CD4-positive, alpha-beta T cell treated with Interleukin-15 for 4 hours (primary cell): Measurements from ENCODE around the gene MTF1.
"Not testable (repeated sequence)": the region's sequence is repeated elsewhere in the genome, so short reads cannot be mapped to it uniquely, and the experiment has no call there.

Experiments
- DNase-seq: peaks from one replicate; pipeline ENCODE4 v3.0.0-alpha.2; 2020; ENCODE audit warnings: low spot score

MTF1 gene

GRCh38 chr1:37859507-37860345 lies at the start of gene MTF1:
Gene MTF1, minus strand, starts transcription at chr1:37859592. Its CDS starts 1,934 bp downstream, at chr1:37857658.
- peak; percentile 96 for DNase-seq

GRCh38 chr1:37908531-37908930 lies 49.1 kb upstream of the MTF1 start:
- DNase-seq = not testable (repeated sequence)

DNA sequence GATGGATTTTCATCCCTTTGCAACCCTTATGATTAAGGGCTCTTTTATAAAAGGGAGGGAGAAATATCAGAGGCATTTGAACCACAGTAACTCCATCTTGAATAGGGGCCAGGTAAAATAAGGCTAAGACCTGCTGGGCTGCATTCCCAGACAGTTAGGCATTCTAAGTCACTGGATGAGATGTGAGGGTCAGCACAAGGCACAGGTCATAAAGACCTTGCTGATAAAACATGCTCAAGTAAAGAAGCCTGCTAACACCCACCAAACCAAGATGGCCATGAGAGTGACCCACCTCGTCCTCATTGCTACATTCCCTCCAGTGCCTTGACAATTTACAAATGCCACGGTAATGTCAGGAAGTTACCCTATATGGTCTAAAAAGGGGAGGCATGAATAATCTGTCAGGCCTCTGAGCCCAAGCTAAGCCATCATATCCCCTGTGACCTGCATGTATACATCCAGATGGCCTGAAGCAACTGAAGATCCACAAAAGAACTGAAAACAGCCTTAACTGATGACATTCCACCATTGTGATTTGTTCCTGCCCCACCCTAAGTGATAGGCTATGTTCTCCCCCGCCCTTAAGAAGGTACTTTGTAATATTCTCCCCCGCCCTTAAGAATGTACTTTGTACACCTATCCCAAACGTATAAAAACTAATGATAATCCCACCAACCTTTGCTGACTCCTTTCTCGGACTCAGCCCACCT lies 48.2 kb upstream of the MTF1 start:
- DNase-seq = not testable (repeated sequence)

DNA sequence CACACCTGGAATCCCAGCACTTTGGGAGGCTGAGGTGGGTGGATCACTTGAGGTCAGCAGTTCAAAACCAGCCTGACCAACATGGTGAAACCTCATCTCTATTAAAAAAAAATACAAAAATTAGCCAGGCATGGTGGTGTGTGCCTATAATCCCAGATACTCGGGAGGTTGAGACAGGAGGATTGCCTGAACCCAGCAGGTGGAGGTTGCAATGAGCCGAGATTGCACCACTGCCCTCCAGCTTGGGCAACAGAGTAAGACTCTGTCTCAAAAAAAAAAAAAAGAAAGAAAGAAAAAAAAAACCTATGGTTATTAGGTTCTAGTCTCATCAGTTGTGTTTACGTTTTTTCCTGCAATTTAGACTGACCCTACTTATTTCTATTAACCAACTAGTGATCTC lies 47.2 kb upstream of the MTF1 start:
- not testable (repeated sequence) for DNase-seq

GRCh38 chr1:37905727-37906126 lies 46.3 kb upstream of the MTF1 start:
- DNase-seq = no peak

DNA sequence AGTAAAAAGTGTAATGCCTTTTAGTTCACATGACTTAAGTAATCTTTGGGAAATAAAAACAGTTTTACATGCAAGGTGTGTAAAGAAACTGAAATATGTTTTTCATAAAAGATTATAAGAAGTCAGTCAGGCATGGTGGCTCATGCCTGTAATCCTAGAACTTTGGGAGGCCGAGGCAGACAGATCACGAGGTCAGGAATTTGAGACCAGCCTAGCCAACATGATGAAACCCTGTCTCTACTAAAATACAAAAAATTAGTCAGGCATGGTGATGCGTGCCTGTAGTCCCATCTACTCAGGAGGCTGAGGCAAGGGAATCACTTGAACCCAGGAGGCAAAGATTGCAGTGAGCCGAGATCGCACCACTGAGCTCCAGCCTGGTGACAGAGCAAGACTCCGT lies 44.5 kb upstream of the MTF1 start:
- not testable (repeated sequence) for DNase-seq

DNA sequence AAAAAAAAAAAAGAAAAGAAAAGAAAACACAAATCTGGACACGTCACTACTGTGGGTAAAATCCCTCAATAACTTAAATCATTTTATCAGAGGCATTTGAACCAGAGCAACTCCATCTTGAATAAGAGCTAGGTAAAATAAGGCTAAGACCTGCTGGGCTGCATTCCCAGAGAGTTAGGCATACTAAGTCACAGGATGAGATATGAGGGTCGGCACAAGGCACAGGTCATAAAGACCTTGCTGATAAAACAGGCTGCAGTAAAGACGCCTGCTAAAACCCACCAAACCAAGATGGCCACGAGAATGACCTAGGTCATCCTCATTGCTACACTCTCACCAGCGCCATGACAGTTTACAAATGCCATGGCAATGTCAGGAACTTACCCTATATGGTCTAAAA lies 43.6 kb upstream of the MTF1 start:
- DNase-seq = no peak

DNA sequence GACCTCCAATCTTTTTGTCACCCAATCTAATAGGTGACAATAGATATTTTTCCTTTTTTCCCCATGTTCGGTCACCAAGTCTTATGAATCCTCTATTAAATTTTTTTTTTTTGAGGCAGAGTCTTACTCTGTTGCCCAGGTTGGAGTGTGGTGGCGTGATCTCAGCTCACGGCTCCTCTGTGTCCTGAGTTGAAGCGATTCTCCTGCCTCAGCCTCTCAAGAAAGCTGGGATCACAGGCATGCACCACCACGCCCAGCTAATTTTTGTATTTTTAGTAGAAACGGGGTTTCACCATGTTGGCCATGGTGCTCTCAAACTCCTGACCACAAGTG lies 42.5 kb upstream of the MTF1 start:
- no peak for DNase-seq

GRCh38 chr1:37901191-37901892 lies 42.0 kb upstream of the MTF1 start:
- DNase-seq = no peak

DNA sequence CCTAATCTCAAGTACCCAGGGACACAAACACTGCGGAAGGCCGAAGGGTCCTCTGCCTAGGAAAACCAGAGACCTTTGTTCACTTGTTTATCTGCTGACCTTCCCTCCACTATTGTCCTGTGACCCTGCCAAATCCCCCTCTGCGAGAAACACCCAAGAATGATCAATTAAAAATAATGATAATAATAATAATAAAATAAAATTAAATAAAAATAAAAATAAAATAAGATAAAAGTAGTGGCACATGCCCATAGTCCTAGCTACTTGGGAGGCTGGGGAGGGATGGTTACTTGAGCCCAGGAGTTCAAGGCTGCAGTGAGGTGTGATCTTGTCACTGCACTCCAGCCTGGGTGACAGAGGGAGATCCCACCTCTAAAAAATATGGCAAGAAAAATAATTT lies 38.2 kb upstream of the MTF1 start:
- DNase-seq = not testable (repeated sequence)

GRCh38 chr1:37893673-37894072 lies 34.3 kb upstream of the MTF1 start:
- DNase-seq = no peak

- DNase-seq = no peak
Observed at GRCh38 chr1:37892151-37893047, 33.0 kb upstream of the MTF1 start.

- DNase-seq = peak; percentile 40
Observed at GRCh38 chr1:37890378-37891014, 31.1 kb upstream of the MTF1 start.

- DNase-seq = no peak
Observed at GRCh38 chr1:37888022-37888700, 28.8 kb upstream of the MTF1 start.

- DNase-seq = no peak
Observed at GRCh38 chr1:37884145-37884544, 24.8 kb upstream of the MTF1 start.

GRCh38 chr1:37883671-37884070 lies 24.3 kb upstream of the MTF1 start:
- no peak for DNase-seq

GRCh38 chr1:37879865-37880264 lies 20.5 kb upstream of the MTF1 start:
- DNase-seq = no peak

DNA sequence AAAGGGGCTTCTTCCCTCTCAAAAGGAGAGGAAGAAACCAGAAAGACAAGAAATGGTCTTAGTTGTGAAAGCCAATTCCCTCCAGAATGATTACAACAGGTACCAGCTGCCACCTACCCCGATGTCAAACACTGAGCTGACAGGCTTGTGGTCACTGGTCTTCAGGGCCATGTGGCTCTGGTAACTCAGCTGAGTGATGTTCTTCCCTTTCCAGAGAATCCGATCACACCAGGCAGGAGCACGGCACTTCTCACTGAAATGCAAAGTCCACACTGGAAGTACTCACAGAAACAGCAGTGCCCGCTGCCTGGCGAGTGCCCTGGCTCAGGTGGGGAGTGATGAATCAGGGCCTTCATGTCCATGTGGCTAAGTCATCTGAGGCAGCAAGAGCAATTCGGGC lies 18.7 kb upstream of the MTF1 start:
- DNase-seq = no peak

- no peak for DNase-seq
Observed at GRCh38 chr1:37875833-37876232, 16.4 kb upstream of the MTF1 start.

- DNase-seq = no peak
Observed at GRCh38 chr1:37872692-37873091, 13.3 kb upstream of the MTF1 start.

DNA sequence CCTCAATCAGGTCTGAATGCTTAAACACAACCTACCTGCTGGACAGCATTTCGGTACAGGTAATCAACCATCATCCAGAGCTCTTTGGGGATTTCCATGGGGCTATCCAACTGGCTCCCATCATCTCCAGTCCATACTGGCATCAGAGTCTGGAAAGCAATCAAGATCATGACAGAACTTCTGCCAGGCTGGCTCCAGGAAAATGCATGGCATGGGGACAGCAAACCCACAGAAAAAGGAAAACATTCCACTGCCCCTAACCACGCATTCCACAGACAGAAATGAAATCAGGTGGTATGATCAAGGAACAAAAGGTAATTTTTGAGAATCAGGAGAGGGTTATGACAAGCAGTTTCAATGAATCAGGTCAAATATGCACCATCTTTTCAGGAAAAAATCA lies 9.1 kb upstream of the MTF1 start:
- no peak for DNase-seq
